A549 treated with AZD2906 at 1 μM for 4 hours (cell line): ENCODE results near the gene H1-8. TPM values are rescaled to one million over a fixed set of nuclear protein-coding genes. Genes with fewer than 3 reads are reported as not detected.

ENCODE experiments used
- total RNA-seq: library from RNA; stranded (reverse); fragments of 200-300 nt; extraction: Qiagen RNA extraction; gene quantifications from 5 replicates; pipeline ENCODE4 v1.2.3, GENCODE V29; 2022

Gene H1-8
- not detected in 5 replicates for total RNA-seq

GRCh38 chr3:129543156-129543790 is at the start of gene H1-8:
Gene H1-8, plus strand, starts transcription at chr3:129543175. Its CDS starts 44 bp downstream, at chr3:129543219.

DNA sequence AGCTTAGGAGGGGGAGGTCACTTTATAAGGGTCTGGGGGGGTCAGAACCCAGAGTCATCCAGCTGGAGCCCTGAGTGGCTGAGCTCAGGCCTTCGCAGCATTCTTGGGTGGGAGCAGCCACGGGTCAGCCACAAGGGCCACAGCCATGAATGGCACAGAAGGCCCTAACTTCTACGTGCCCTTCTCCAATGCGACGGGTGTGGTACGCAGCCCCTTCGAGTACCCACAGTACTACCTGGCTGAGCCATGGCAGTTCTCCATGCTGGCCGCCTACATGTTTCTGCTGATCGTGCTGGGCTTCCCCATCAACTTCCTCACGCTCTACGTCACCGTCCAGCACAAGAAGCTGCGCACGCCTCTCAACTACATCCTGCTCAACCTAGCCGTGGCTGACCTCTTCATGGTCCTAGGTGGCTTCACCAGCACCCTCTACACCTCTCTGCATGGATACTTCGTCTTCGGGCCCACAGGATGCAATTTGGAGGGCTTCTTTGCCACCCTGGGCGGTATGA is 14.3 kb upstream of the H1-8 start, which contains the start of gene RHO:
Gene RHO (plus strand): TSS at position 51 of the 512 bp plus-strand sequence. CDS start 95 bp downstream, at position 146.

Other genes starting within 250 kb of the H1-8 start
- gene EFCAB12, start 114.5 kb upstream of the H1-8 start, total RNA-seq, result 0.70 to 1.3 TPM (median 1.0 TPM) in 5 replicates
- gene MBD4, start 103.2 kb upstream of the H1-8 start, total RNA-seq, result 14.8 to 19.9 TPM (median 17.8 TPM) in 5 replicates
- gene IFT122, start 103.0 kb upstream of the H1-8 start, total RNA-seq, result 11.0 to 13.1 TPM (median 11.9 TPM) in 5 replicates
- not detected in 5 replicates for gene RHO, start 14.5 kb upstream of the H1-8 start, total RNA-seq
- gene PLXND1, start 63.5 kb downstream of the H1-8 start, total RNA-seq, result 78.3 to 96.7 TPM (median 90.6 TPM) in 5 replicates